ENCODE measurements around the gene TRIO.

DNA sequence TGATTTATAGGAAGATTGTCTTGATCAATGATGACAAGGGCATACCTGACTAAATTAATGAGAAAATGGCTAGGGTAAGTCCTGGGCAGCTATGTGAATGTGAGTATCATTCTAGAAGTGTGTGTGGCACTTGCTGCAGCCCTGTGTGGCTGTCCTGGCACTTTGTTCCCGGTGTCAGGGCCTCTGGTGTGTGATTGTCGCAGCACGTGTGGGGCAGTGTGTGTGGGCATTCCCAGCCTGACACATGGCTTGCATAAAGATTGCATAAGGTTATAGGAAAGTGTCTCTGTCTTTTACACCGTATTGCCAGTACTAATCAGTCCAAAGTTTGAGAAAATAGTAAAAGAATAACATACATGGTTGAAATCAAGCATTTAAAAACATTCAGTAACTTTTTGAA is 74.4 kb downstream of the TRIO start:
- no peak for TF ChIP-seq CTCF (IDR thresholded peaks at IDR 0.05)
- TF ChIP-seq POLR2AphosphoS5 (IDR thresholded peaks at IDR 0.05), result no peak
- TF ChIP-seq POLR2A (IDR thresholded peaks at IDR 0.05), result no peak

All from transverse colon (tissue), 4 donors.